ENCODE results near the gene LRRC8E.
"Not testable (repeated sequence)": the region's sequence is repeated elsewhere in the genome, so short reads cannot be mapped to it uniquely, and the experiment has no call there.

LRRC8E gene

DNA sequence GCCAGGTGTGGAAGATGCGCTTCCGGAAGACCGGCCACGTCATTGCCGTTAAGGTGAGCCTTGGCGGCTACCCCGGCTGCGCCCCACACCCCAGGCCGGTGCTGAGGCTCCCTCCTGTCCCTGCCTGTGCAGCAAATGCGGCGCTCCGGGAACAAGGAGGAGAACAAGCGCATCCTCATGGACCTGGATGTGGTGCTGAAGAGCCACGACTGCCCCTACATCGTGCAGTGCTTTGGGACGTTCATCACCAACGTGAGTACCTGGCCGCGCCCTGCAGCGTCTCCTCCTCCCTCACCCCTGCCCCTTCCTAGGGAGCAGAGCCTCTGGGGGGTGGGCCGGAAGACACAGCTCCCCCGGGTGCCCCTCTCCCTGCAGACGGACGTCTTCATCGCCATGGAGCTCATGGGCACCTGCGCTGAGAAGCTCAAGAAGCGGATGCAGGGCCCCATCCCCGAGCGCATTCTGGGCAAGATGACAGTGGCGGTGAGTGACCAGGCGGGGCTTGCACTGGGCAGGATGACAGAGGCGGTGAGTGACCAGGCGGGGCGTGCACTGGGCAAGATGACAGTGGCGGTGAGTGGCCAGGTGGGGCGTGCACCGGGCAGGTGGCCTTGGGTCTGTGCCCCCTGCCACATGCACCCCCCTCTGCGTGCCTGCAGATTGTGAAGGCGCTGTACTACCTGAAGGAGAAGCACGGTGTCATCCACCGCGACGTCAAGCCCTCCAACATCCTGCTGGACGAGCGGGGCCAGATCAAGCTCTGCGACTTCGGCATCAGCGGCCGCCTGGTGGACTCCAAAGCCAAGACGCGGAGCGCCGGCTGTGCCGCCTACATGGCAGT is 22.2 kb downstream of the LRRC8E start:
- DNase-seq: no peak

DNA sequence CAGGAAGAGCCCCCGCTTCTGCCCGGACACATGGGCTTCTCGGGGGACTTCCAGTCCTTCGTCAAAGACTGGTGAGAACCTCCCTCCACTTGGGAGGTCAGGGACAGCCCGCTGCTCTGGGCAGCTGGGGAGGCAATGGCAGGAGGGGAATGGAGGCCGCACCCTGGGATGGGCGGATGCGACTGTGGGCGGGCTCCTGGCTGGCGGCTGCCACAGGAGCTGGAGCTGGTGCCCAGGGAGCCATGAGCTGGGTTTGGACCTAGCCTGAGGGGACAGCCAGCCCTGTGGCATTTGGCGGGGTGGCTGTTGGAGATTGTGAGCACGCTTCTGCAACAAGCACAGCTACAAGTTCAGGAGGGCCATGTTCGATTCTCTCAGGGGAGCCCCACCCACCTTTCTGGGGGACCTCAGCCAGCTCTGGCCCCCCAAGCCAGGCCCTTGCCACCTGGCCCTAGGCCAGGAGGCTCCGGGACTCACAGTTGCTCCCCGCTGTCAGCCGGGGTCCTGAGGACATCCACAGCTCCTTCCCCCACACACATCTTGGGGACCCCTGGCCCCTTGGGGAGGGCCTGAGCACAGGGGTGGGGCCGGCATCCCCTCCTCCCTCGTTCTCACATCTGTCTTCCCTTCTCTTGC is 23.3 kb downstream of the LRRC8E start:
- no peak for DNase-seq

DNA sequence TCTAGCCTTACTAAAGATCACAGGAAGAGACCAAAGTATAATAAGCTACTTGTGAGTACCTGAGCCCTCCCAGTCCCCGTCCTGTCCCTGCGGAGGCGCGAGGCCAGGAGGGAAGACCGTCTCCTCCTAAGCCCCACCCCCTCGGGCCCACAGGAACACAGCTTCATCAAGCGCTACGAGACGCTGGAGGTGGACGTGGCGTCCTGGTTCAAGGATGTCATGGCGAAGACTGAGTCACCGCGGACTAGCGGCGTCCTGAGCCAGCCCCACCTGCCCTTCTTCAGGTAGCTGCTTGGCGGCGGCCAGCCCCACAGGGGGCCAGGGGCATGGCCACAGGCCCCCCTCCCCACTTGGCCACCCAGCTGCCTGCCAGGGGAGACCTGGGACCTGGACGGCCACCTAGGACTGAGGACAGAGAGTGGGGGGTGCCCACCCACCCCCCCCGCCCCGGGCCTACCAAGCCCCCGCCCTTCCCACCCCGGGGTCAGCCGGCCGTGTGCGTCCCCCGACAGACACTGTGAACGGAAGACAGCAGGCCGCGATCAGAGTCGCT is 23.9 kb downstream of the LRRC8E start:
- no peak for DNase-seq

DNA sequence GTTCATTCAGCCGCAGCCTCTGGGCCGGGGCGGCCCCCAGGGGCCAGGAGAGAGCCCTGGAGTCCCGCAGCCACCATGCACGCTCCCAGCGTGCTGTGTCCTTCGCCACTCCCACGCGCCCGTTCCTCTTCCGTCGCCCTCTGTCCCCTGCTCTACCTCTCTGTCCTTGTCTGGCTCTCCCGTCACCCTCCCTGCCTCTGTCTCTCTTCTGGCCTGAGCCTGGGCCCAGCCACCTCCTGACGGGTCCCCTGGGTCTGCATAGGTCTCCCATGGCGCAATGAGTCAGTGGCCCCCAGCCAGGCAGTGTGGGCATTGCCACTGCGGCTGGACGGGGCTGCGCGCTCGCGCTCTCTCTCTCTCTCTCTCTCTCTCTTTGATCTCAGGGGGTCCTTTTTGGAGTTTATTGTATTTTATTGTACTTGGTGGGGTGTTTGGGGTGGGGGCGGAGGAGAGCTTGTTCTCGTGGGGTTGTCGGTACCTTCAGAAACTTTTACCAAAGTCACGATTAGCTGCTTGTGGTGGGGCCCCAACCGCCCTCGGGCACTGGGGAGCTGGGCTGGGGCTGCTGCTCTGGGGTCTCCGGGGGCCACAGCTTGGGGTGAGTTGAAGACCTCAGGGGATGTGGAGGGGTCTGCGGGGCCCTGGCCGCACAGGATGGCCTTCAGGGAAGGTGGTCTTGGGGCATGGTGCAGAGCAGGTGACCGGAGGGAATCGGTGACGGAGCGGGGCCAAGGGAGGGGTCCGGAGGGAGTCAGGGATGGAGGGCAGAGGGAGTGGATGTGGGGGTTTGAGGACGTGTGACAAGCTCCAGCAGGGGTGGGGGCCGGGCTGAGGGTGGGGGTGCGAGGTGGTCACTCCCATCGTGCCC is 24.6 kb downstream of the LRRC8E start:
- no peak for DNase-seq

DNA sequence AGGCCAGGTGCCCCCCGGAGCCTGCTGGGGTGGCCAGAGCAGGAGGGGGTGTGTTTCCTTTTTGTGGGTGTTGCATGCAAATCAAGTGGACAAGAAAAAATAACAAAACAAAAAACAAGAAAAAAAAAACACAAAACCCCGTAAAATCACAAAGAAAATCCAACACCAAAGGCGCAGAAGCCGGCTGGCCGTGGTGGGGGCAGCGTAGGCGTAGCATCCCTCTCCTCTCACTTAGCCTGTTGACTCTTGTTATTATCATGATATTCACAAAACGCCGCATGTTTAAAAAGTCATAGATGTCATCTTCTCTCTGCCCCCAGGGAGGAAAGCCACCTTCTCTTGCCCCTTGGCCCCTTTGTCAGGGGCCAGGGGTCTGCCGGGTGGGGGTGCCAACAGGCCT is 25.3 kb downstream of the LRRC8E start:
- DNase-seq: no peak

DNA sequence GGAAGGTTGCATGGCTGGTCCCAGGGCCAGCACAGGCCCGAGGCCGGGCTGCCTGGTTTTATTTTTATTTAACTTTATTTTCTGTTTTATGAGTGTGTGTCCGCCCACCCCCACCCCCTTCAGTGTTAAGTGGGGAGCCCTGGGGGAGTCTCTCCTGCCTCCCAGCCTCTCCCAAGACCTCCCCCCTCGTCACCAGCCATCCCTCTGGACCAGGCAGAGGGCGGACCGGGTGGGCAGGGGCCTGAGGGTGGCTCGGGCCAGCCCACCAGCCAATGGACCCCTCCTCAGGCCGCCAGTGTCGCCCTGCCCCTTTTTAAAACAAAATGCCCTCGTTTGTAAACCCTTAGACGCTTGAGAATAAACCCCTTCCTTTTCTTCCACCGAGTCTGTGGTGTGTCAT is 25.8 kb downstream of the LRRC8E start:
- DNase-seq: no peak

DNA sequence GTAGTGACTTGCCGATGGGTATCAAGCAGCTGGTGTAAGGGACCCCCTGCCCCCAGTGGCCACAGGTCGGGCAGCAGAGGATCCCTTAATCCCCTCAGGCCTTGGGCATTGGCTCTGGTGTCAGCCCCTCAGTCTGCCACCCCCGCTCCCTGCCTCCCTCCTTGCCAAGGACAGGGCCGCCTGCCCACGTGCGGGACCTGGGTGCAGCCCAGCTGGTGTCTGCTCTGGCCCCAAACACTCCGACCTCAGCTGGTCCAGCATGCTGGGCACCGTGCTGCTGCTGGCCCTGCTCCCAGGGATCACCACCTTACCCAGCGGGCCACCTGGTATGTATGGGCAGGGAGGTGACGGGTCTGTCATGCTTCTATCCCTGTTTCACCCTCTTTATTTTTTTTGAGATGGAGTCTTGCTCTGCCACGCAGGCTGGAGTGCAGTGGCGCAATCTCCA is 26.3 kb downstream of the LRRC8E start, which contains the start of gene TGFBR3L:
Gene TGFBR3L (plus strand): TSS at position 233 of the 448 bp plus-strand sequence.
- no peak for DNase-seq

DNA sequence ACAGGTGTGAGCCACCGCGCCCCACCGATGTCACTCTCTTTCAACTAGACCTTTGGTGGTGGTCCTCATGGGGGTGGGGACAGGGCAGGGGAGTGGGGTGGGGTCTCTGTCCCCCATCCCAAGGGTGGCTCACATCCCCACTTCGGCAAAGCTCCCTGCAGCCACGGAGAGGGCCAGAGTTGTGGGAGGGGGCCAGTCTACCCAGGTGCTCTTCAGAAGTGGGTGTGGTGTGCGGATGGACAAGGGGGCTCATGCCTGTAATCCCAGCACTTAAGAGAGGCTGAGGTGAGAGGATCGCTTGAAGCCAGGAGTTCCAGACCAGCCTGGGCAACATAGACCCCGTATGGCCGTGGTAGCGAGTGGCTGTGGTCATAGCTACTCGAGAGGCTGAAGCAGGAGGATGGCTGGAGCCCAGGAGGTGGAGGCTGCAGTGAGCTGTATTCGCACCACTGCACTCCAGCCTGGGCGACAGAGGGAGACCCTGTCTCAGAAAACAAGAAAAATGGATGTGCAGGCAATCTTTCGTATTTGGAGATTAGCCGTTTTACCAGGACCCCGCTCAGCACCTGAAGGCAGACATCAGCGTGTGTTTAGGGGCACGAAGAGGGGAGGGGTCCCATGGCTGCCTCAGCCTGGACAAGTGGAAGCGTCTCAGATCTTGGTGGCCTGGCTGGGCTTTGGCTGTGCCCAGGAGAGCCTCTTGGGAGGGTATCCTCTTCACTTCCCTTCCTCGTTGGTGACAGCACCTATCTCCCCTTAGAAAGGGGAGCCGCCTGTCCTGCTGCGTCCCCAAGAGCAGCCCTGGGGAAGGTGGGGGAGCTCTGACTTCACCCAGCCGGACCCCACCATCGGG is 27.2 kb downstream of the LRRC8E start:
- no peak for DNase-seq

DNA sequence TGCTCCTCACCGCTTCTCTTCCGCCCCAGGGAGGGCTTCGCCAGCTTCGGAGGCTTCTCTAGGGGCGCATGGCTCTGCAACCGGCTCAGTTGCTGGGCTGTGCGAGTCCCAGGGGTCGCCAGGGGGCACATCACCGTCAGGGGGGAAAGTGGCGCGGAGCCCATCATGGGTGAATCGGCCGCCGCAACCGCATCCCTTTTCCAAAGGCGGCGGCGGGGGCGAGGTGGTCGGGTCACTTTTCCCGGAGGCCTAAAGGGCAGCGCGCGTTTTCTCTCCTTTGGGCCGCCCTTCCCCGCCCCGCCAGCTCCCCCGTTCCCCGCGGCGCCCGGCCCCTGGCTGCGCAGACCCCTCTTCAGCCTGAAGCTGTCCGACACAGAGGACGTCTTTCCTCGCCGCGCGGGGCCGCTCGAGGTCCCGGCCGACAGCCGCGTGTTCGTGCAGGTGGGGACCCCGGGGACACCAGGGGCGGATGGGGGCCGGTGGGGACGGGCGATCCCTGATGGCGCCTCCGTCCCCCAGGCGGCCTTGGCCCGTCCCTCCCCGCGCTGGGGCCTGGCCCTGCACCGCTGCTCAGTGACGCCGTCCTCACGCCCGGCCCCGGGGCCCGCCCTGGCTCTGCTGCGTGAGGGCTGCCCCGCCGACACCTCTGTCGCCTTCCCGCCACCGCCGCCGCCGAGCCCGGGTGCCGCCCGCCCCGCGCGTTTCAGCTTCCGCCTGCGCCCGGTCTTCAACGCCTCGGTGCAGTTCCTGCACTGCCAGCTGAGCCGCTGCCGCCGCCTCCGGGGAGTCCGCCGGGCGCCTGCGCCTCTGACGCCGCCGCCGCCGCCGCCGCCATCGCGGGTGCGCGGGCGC is 28.0 kb downstream of the LRRC8E start:
- DNase-seq: no peak

DNA sequence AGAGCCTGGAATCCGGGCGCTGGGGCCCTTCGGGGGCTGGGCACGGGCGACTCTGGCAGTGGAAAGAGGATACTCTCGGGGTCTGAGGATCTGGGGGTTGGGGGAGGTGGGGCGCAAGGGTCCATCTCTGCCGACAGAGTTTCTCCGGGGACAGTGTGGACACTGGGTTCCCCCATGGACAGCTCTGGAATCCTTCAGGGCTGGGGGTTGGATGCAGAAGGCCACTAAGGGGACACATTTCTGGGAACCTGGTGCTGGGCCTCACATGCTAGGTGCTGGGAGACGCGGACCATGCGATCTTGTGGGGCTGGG is 28.6 kb downstream of the LRRC8E start:
- no peak for DNase-seq

DNA sequence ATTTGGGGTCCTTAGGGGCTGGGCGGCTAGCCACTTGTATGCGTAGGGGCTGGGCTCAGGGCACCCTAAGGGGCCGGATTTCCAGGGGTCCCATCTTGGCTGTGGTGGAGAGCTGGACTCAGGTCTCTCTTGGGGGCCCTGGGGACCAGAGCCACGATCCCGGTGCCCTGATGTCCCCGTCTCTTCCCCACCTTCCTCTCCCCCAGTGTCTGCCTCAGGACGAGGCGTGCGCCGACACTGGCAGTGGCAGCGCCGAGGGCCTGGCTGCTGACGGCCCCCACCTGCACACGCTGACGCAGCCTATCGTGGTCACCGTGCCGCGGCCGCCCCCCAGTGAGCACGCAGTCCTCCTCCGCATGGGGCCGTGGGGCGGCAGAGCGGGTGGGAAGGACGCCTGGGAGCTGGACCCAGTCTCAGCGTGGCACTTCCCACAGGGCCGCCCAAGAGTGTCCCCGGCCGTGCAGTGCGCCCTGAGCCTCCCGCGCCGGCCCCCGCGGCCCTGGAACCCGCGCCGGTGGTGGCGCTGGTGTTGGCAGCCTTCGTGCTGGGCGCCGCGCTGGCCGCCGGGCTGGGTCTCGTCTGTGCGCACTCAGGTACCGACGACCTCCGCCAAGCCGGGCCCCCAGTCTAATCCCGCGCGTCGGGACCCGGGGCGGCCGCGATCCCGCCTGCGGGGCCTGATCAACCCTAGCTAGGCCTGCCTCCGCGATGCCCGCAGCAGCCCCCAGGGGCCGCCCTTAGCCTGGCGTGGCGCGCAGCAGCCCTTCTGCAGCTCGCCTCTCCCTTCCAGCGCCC is 29.2 kb downstream of the LRRC8E start:
- no peak for DNase-seq

DNA sequence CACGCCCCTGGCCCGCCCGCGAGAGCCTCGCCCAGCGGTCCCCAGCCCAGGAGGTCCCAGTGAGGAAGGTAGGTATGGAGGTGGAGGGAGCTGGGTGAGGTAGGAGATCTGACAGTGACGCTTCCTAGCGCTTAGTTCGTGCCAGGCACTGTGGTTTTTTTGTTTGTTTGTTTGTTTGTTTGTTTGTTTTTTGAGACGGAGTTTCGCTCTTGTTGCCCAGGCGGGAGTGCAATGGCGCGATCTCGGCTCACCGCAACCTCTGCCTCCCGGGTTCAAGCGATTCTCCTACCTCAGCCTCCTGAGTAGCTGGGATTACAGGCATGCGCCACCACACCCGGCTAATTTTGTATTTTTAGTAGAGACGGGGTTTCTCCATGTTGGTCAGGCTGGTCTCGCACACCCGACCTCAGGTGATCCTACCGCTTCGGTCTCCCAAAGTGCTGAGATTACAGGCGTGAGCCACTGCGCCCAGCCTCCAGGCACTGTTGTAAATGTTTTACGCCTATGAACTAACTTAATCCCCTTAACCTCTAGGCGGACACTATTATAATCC is 29.8 kb downstream of the LRRC8E start:
- not testable (repeated sequence) for DNase-seq

DNA sequence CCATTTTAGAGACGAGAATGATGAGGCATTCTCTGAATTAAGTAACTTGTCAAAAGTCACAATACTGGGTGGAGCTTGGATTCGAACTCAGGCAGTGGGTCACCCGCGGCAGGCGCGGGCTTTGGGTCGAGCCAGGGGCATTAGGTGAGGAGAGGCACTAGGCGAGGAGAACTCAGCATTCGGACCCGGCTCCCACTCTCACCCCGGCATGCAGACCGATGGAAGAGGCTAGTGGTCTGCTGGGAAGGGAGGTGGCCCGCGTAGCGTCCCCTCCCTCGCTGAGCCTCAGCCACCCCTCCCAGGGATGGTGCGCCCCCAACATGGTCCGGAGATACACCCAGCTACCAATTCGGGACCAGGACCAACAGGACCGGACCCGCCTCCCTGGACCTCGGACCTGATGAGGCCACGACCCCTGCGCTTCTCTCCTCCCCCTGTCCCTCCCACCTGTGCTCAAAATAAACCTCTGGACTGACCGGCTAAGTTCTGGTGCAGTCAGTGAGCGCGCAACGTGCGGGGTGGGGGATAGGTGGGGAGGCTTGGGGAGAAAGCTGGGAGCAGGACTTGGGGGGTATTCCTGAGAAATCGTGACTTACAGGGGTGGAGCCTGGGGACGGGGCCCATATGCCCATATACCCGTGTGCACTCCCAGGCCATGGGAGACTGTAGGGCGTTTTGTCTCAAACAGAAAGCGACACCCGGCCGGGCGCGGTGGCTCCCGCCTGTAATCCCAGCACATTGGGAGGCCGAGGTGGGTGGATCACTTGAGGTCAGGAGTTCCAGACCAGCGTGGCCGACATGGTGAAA is 30.5 kb downstream of the LRRC8E start:
- no peak for DNase-seq

DNA sequence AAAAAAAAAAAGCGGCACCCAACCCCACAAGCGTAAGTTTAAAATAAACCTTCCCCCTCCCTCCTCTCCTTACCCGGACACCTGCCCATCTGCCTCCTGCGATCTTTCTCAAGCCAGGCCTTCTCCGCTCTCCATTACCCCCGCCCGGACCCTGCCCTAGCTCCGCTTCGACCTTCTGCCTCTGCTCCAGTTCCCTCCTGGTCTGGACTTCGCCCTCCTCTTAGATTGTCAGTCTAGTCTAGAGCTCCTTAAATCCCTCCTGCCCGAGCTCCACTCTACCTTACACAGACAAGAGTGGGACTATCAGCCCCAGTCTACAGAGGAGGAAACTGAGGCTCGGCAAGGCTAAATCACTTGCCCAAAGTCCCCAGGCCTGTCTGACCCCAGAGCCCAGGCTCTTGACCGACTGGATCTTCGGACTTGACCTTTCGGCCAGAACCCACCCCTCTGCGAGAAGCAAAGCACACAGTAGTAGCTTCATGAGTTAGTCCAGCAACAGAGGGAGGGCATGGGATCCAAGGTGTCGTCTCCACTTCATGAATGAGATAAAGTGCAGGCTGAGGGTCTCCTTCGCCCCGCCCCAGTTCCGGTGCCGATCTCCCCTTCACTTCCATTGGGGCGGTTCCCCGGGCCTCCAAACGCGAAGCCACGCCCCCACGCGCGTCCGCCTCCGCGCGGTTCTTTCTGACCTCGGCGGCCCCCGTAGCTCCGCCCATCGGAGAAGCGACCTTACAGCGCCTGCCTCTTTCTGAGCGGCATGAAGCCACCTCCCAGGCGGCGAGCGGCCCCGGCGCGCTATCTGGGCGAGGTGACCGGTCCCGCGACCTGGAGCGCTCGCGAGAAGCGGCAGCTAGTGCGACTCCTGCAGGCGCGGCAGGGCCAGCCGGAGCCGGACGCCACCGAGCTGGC is 31.6 kb downstream of the LRRC8E start, which contains the start of gene SNAPC2:
Gene SNAPC2 (plus strand): TSS at position 729 of the 909 bp plus-strand sequence. CDS start 29 bp downstream, at position 758.
- DNase-seq: peak; percentile 91

DNA sequence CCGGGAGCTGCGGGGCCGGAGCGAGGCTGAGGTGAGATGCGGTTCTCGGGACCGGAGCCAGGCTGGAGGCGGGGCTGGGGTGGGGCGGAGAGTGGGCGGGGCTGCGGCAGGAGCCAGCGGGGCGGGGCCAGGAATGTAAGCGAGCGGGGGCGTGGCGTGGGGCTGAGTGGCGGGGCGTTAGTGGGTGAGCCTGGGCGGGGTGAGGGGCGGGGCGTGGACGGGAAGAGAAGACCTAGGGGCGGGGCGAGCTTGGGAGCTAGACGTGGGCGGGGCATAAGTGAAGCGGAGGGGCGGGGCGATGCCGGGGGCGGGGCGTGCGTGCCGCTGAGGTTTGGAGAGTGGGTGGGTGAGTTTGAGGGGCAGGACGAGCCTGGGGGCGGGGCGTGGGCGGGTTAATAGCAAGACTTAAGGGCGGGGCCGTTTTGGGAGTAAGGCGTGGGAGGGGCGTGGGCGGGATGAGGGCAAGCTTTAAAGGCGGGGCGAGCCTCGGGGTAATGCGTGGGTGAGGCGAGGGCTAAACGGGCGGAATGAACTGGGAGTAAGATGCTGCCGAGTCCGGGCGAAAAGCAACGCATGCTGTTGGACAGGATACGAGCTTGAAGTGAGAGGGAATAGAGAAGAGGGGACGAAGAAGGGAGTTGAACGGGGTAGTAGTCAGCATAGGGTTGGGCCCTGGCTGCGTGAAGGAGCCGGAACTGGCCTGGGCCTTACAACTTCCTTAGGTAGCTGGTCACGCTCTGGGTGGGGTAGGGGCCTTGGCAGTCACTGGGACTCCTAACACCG is 32.4 kb downstream of the LRRC8E start:
- peak; percentile 99 for DNase-seq

DNA sequence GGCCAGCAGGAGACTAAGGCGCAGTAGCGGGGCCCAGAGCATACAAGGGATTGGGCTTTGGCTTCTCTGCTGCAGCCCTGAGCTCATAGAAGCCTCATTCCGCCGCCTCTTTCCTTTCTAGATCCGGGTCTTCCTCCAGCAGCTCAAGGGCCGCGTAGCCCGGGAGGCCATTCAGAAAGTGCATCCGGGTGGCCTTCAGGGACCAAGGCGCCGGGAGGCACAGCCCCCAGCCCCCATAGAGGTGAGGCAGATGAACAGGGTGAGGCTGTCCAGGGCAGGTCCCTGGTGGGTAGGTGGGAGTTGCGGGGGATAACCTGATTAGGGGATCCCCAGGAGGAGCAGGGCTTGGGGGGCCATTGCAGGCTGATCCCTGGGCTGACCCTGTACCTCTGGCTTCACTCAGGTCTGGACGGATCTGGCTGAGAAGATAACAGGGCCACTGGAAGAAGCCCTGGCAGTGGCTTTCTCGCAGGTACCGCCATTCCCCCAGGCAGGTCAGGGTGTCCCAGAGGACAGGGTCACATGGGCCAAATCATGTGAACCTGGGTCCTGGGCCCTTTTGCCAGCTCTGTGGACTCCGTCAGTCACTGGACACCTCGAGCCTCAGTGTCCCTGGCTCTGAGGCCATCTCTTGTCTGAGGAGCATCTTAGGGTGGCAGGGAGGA is 33.1 kb downstream of the LRRC8E start:
- no peak for DNase-seq
